H9 (cell line): ENCODE results near the gene SNUPN. TPM values are rescaled to one million over a fixed set of nuclear protein-coding genes. Genes with fewer than 3 reads are reported as not detected.

Experiments used
- DNase-seq: peaks from one replicate; pipeline ENCODE4 v3.0.0-alpha.2; 2017
- H2AFZ ChIP-seq: one replicate; pipeline ENCODE4 v1.6.1; 2013; ENCODE audit warnings: mild to moderate bottlenecking, low read length, control low read depth, moderate library complexity
- H2AK5ac ChIP-seq: 2 replicates; pipeline ENCODE4 v1.6.1; 2013; ENCODE audit warnings: low read length, control low read depth, mixed read lengths; ENCODE audit not compliant: insufficient read length
- H2BK120ac ChIP-seq: one replicate; pipeline ENCODE4 v1.6.1; 2013; ENCODE audit warnings: low read depth, mild to moderate bottlenecking, low read length, control low read depth, inconsistent platforms; ENCODE audit not compliant: poor library complexity, severe bottlenecking
- H2BK12ac ChIP-seq: 2 replicates; pipeline ENCODE4 v1.6.1; 2013; ENCODE audit warnings: low read length, control low read depth, mixed read lengths, low read depth; ENCODE audit not compliant: insufficient read length
- H2BK15ac ChIP-seq: 2 replicates; pipeline ENCODE4 v1.6.1; 2013; ENCODE audit warnings: low read depth, low read length, control low read depth
- H2BK20ac ChIP-seq: one replicate; pipeline ENCODE4 v1.6.1; 2013; ENCODE audit warnings: low read depth, mild to moderate bottlenecking, low read length, control low read depth, inconsistent platforms; ENCODE audit not compliant: poor library complexity, severe bottlenecking
- H2BK5ac ChIP-seq: 2 replicates; pipeline ENCODE4 v1.6.1; 2013; ENCODE audit warnings: low read length, control low read depth, mixed read lengths; ENCODE audit not compliant: insufficient read length
- H3K14ac ChIP-seq: 2 replicates; pipeline ENCODE4 v1.6.1; 2013; ENCODE audit warnings: low read length, control low read depth; ENCODE audit not compliant: insufficient read depth
- H3K18ac ChIP-seq: 2 replicates; pipeline ENCODE4 v1.6.1; 2013; ENCODE audit warnings: low read depth, mild to moderate bottlenecking, mixed read lengths, low read length, control low read depth; ENCODE audit not compliant: insufficient read length
- H3K23ac ChIP-seq: 2 replicates; pipeline ENCODE4 v1.6.1; 2013; ENCODE audit warnings: low read length, control low read depth, mixed read lengths, low read depth; ENCODE audit not compliant: insufficient read length
- H3K23me2 ChIP-seq: 2 replicates; pipeline ENCODE4 v1.6.1; 2013; ENCODE audit warnings: low read depth, mild to moderate bottlenecking, mixed read lengths, low read length, control low read depth; ENCODE audit not compliant: insufficient read length, poor library complexity, severe bottlenecking
- H3K27ac ChIP-seq: 2 replicates; pipeline ENCODE4 v1.5.1; 2013; ENCODE audit warnings: low read length, control low read depth, mixed read lengths, low read depth; ENCODE audit not compliant: insufficient read length
- H3K27me3 ChIP-seq: 2 replicates; pipeline ENCODE4 v1.6.1; 2013; ENCODE audit warnings: low read length, control low read depth, inconsistent platforms; ENCODE audit not compliant: insufficient read depth
- H3K4ac ChIP-seq: 2 replicates; pipeline ENCODE4 v1.6.1; 2013; ENCODE audit warnings: low read depth, mild to moderate bottlenecking, control low read depth, inconsistent platforms, low read length, moderate library complexity
- H3K4me1 ChIP-seq: 2 replicates; pipeline ENCODE4 v1.6.1; 2013; ENCODE audit warnings: low read length, control low read depth, inconsistent platforms; ENCODE audit not compliant: insufficient read depth
- H3K4me2 ChIP-seq: 2 replicates; pipeline ENCODE4 v1.6.1; 2013; ENCODE audit warnings: low read length, control low read depth, mixed read lengths; ENCODE audit not compliant: insufficient read length, insufficient read depth
- H3K56ac ChIP-seq: 2 replicates; pipeline ENCODE4 v1.6.1; 2013; ENCODE audit warnings: low read depth, mild to moderate bottlenecking, mixed read lengths, low read length, control low read depth; ENCODE audit not compliant: insufficient read length
- H3K79me1 ChIP-seq: 2 replicates; pipeline ENCODE4 v1.6.1; 2013; ENCODE audit warnings: low read depth, mild to moderate bottlenecking, moderate library complexity, low read length, control low read depth, inconsistent platforms; ENCODE audit not compliant: insufficient read depth, poor library complexity, severe bottlenecking
- H3K79me2 ChIP-seq: 2 replicates; pipeline ENCODE4 v1.6.1; 2013; ENCODE audit warnings: low read length, control low read depth, inconsistent platforms; ENCODE audit not compliant: insufficient read depth
- H3K9ac ChIP-seq: 2 replicates; pipeline ENCODE4 v1.6.1; 2013; ENCODE audit warnings: low read length, control low read depth, mixed read lengths; ENCODE audit not compliant: insufficient read length; ENCODE audit errors: extremely low read depth
- H3K9me3 ChIP-seq: one replicate; pipeline ENCODE4 v1.6.1; 2013; ENCODE audit warnings: low read depth, low read length, inconsistent platforms; ENCODE audit not compliant: control insufficient read depth
- H3T11ph ChIP-seq: one replicate; pipeline ENCODE4 v1.6.1; 2013; ENCODE audit warnings: mild to moderate bottlenecking, low read length, control low read depth, inconsistent platforms
- H4K20me1 ChIP-seq: one replicate; pipeline ENCODE4 v1.6.1; 2013; ENCODE audit not compliant: control insufficient read depth, insufficient read length, insufficient read depth
- H4K5ac ChIP-seq: 2 replicates; pipeline ENCODE4 v1.6.1; 2013; ENCODE audit warnings: low read depth, mild to moderate bottlenecking, mixed read lengths, low read length, control low read depth; ENCODE audit not compliant: insufficient read length
- H4K8ac ChIP-seq: replicated peaks from 2 replicates; pipeline ENCODE4 v1.6.1; 2013; ENCODE audit warnings: low read length, control low read depth, mixed read lengths, low read depth; ENCODE audit not compliant: insufficient read length
- H4K91ac ChIP-seq: 2 replicates; pipeline ENCODE4 v1.6.1; 2013; ENCODE audit warnings: low read depth, mild to moderate bottlenecking, moderate library complexity, mixed read lengths, low read length, control low read depth; ENCODE audit not compliant: insufficient read length
- H3K27ac Mint-ChIP-seq, 3 experiments: 2 replicates in 2 of 3; 3 replicates in 1 of 3; pipeline ENCODE4 v1.8.0; 2020 to 2021; ENCODE audit warnings: mixed read lengths in 3 of 3, mild to moderate bottlenecking in 1 of 3, moderate library complexity in 1 of 3
- H3K27me3 Mint-ChIP-seq: 2 replicates; pipeline ENCODE4 v1.8.0; 2021; ENCODE audit warnings: low read depth, mild to moderate bottlenecking, moderate library complexity, mixed read lengths
- H3K36me3 Mint-ChIP-seq, 3 experiments: 2 replicates in 2 of 3; 3 replicates in 1 of 3; pipeline ENCODE4 v1.8.0; 2020 to 2021; ENCODE audit warnings: low read depth in 3 of 3, mixed read lengths in 3 of 3; ENCODE audit not compliant: insufficient read depth in 1 of 3
- H3K4me1 Mint-ChIP-seq, 2 experiments: 2 replicates each; pipeline ENCODE4 v1.8.0; 2020; ENCODE audit warnings: mixed read lengths in 2 of 2
- H3K4me3 Mint-ChIP-seq, 2 experiments: 2 replicates in 1 of 2; 3 replicates in 1 of 2; pipeline ENCODE4 v1.8.0; 2020 to 2021; ENCODE audit warnings: mild to moderate bottlenecking in 2 of 2, mixed read lengths in 2 of 2, moderate library complexity in 1 of 2
- H3K9me3 Mint-ChIP-seq, 2 experiments: 2 replicates in 1 of 2; 3 replicates in 1 of 2; pipeline ENCODE4 v1.8.0; 2020; ENCODE audit warnings: mild to moderate bottlenecking in 2 of 2, mixed read lengths in 2 of 2, moderate library complexity in 1 of 2
- WGBS: extraction: QIAGEN DNeasy Blood & Tissue Kit; methylation state at CpG from one replicate; pipeline ENCODE4 v1.1.7; 2013; ENCODE audit warnings: missing lambda C conversion rate, low lambda C conversion rate, mixed read lengths; ENCODE audit not compliant: insufficient read length; ENCODE audit errors: extremely low coverage; 5-methylcytosine and 5-hydroxymethylcytosine counted together
- total RNA-seq: library from RNA; stranded (reverse); gene quantifications from 2 replicates; pipeline ENCODE4 v1.2.1, GENCODE V29; 2021
- TF ChIP-seq, protein P1 (sequence below): fragments of 200-600 bp; sonication (generic); conservative IDR thresholded peaks from 3 replicates; pipeline ENCODE4 v1.8.0; 2021; ENCODE audit warnings: antibody characterized with exemption, mild to moderate bottlenecking

The SNUPN gene
- total RNA-seq, 1 experiment from 2014 or later: 32.7 TPM

DNA sequence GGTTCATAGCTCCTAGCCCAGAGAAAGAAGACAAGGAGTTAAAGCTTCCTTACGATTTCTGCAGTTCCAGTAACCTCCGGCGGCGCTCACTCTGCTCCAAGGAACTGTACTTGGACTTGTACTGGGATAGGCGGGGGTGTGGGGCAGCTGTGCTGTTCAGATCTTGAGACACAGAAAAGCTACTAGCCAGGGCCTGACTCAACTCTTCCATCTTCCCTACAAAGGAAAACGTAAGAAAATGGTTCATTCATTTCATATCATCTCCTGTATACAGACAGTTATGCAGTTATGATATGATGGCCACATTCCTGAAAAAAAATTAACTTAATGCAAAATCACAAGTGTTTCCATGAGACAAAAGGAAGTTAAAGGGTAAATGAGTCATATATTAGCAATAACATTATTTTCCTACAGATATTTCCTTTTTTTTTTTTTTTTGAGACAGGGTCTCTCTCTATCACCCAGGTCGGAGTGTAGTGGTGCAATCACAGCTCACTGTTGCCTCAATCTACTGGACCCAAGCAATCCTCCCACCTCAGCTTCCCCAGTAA is 4.6 kb downstream of the SNUPN start:
- TF ChIP-seq, protein P1, sequence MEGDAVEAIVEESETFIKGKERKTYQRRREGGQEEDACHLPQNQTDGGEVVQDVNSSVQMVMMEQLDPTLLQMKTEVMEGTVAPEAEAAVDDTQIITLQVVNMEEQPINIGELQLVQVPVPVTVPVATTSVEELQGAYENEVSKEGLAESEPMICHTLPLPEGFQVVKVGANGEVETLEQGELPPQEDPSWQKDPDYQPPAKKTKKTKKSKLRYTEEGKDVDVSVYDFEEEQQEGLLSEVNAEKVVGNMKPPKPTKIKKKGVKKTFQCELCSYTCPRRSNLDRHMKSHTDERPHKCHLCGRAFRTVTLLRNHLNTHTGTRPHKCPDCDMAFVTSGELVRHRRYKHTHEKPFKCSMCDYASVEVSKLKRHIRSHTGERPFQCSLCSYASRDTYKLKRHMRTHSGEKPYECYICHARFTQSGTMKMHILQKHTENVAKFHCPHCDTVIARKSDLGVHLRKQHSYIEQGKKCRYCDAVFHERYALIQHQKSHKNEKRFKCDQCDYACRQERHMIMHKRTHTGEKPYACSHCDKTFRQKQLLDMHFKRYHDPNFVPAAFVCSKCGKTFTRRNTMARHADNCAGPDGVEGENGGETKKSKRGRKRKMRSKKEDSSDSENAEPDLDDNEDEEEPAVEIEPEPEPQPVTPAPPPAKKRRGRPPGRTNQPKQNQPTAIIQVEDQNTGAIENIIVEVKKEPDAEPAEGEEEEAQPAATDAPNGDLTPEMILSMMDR: no peak
- no peaks in the 10 kb centered on the region for H4K20me1 ChIP-seq
- no peaks in the 10 kb centered on the region for H3K79me2 ChIP-seq
- H3K9me3 ChIP-seq: no peaks in the 10 kb centered on the region
- WGBS: no CpG with 5 or more reads among the region's 7 CpGs
- peak overlapping the region in 1 of 3 experiments; percentile 68; a peak in 2 of 7 replicates for H3K27ac Mint-ChIP-seq
- no peaks in the 10 kb centered on the region for H3K9me3 Mint-ChIP-seq
- H3K27me3 Mint-ChIP-seq: no peaks in the 10 kb centered on the region
- H3K79me1 ChIP-seq: no peaks in the 10 kb centered on the region
- H4K91ac ChIP-seq: no peak overlapping the region
- no peak overlapping the region for H3K9ac ChIP-seq
- H2BK5ac ChIP-seq: no peak overlapping the region
- H3K36me3 Mint-ChIP-seq: peaks cover 12 to 35% (median 35%) of the 10 kb centered on the region in 3 experiments; a peak in 6 of 7 replicates
- H3K4me1 Mint-ChIP-seq: peaks cover under 1 to 1% of the 10 kb centered on the region in 2 experiments; a peak in 3 of 4 replicates
- H2BK15ac ChIP-seq: no peak overlapping the region
- no peak overlapping the region for H4K5ac ChIP-seq
- H3K23ac ChIP-seq: no peak overlapping the region
- H3K18ac ChIP-seq: no peak overlapping the region
- H3K4me3 Mint-ChIP-seq: no peak overlapping the region
- peaks cover 2% of the 10 kb centered on the region; the same call in 1 of the 2 replicates for H3K27me3 ChIP-seq
- H3K23me2 ChIP-seq: peaks cover 3% of the 10 kb centered on the region
- DNase-seq: no peak
- H3K4ac ChIP-seq: no peak overlapping the region
- no peak overlapping the region for H4K8ac ChIP-seq
- H2BK12ac ChIP-seq: no peak overlapping the region
- H3T11ph ChIP-seq: no peak overlapping the region
- H2AFZ ChIP-seq: no peak overlapping the region
- H2AK5ac ChIP-seq: no peak overlapping the region
- H3K14ac ChIP-seq: no peak overlapping the region
- H3K27ac ChIP-seq: no peak overlapping the region
- H3K4me1 ChIP-seq: no peaks in the 10 kb centered on the region
- H3K56ac ChIP-seq: no peak overlapping the region
- H3K4me2 ChIP-seq: no peak overlapping the region
- H2BK120ac ChIP-seq: no peak overlapping the region
- no peak overlapping the region for H2BK20ac ChIP-seq
